Upper lobe of left lung (tissue), 6 donors: ENCODE measurements around the gene S100A12. TPM values are rescaled to one million over a fixed set of nuclear protein-coding genes. Genes with fewer than 3 reads are reported as not detected.

ENCODE experiments used
- ATAC-seq, 2 donors: fragments of 200-7000 bp; cut with Tn5 transposase; one replicate each; pipeline ENCODE4 v1.9.1; 2022; ENCODE audit warnings: mild to moderate bottlenecking in 2 of 2, moderate library complexity in 2 of 2; ENCODE audit not compliant: low FRiP score in 2 of 2
- DNase-seq, 2 donors: peaks; one replicate each; pipeline ENCODE4 v3.0.0-alpha.2; 2019 to 2020
- H3K27ac ChIP-seq, 4 donors: fragments of 200-600 bp; sonication (generic); one replicate each; pipeline ENCODE4 v1.5.1; 2016 to 2019
- H3K27me3 ChIP-seq, 4 donors: fragments of 200-600 bp; sonication (generic); one replicate each; pipeline ENCODE4 v1.5.1; 2017 to 2019
- H3K36me3 ChIP-seq, 4 donors: fragments of 200-600 bp; sonication (generic); one replicate each; pipeline ENCODE4 v1.5.1; 2016 to 2019
- H3K4me1 ChIP-seq, 4 donors: fragments of 200-600 bp; sonication (generic); one replicate each; pipeline ENCODE4 v1.5.1; 2018 to 2019
- H3K4me3 ChIP-seq, 4 donors: fragments of 200-600 bp; sonication (generic); one replicate each; pipeline ENCODE4 v1.5.1; 2017 to 2019; ENCODE audit warnings: mild to moderate bottlenecking in 2 of 4, moderate library complexity in 1 of 4
- H3K9me3 ChIP-seq, 4 donors: fragments of 200-600 bp; sonication (generic); one replicate each; pipeline ENCODE4 v1.5.1; 2018 to 2019
- CTCF ChIP-seq, 6 experiments: fragments of 450-650 bp in 4 of 6; fragments of 200-600 bp in 2 of 6; sonication (generic) in 2 of 6; IDR thresholded peaks; one replicate each; pipeline ENCODE4 v1.5.1; 2016 to 2019; ENCODE audit warnings: antibody characterized with exemption in 6 of 6
- EP300 ChIP-seq, 4 donors: sonication (generic); formaldehyde crosslinking; IDR thresholded peaks; one replicate each; pipeline ENCODE4 v1.5.1; 2017; ENCODE audit warnings: antibody characterized with exemption in 4 of 4, control low read depth in 2 of 4
- POLR2A ChIP-seq, 4 donors: fragments of 450-650 bp; IDR thresholded peaks; one replicate each; pipeline ENCODE4 v1.5.1; 2016 to 2017; ENCODE audit warnings: antibody characterized with exemption in 4 of 4, mild to moderate bottlenecking in 2 of 4
- POLR2AphosphoS5 ChIP-seq, 2 donors: sonication (generic); formaldehyde crosslinking; IDR thresholded peaks; one replicate each; pipeline ENCODE4 v1.5.1; 2017; ENCODE audit warnings: antibody characterized with exemption in 2 of 2
- WGBS, 2 donors: methylation state at CpG; one replicate each; pipeline ENCODE4 v1.1.5; 2017 to 2018; 5-methylcytosine and 5-hydroxymethylcytosine counted together
- total RNA-seq, 6 donors: library from RNA; depleted of rRNA in 4 of 6; stranded (reverse); fragments of >200 nt in 4 of 6; gene quantifications; one replicate each; pipeline versions ENCODE4 v1.1.0 to v1.2.1, GENCODE V29; 2016 to 2021
- donor health status: DM: no; HTN: no; CAD: no; lungs with moderate emphysema.
- donor health status: DM: no; HTN: yes; CAD: no; lungs with severe emphysema.

The S100A12 gene
- total RNA-seq, 6 donors from 2014 or later, result 5.2 to 75.7 (median 32.1) TPM

GRCh38 chr1:153345187-153346076, 30.0 kb downstream of the S100A12 start:
- H3K36me3 ChIP-seq, result no peaks in the 10 kb centered on the region
- DNase-seq (peak in 1 of 2 donors; percentile 28), ATAC-seq (no peak)
- 76 to 83% methylated on average over 14 of the region's 14 CpGs for WGBS, 2 donors
- H3K27ac ChIP-seq, result no peak overlapping the region
- H3K9me3 ChIP-seq, result no peaks in the 10 kb centered on the region
- peaks cover 4 to 25% (median 19%) of the 10 kb centered on the region in 4 donors for H3K4me1 ChIP-seq
- no peaks in the 10 kb centered on the region for H3K27me3 ChIP-seq
- H3K4me3 ChIP-seq, result no peak overlapping the region
- TF ChIP-seq CTCF (IDR thresholded peaks at IDR 0.05) (no peak), POLR2A (IDR thresholded peaks at IDR 0.05) (no peak), POLR2AphosphoS5 (IDR thresholded peaks at IDR 0.05) (no peak), EP300 (IDR thresholded peaks at IDR 0.05) (no peak)

GRCh38 chr1:153344718-153345025, 30.7 kb downstream of the S100A12 start:
- 24 to 39% methylated on average over 3 of the region's 3 CpGs for WGBS, 2 donors
- TF ChIP-seq EP300 (IDR thresholded peaks at IDR 0.05), result no peak
- no peak for TF ChIP-seq POLR2A (IDR thresholded peaks at IDR 0.05)
- no peak for TF ChIP-seq CTCF (IDR thresholded peaks at IDR 0.05)
- no peak for TF ChIP-seq POLR2AphosphoS5 (IDR thresholded peaks at IDR 0.05)
- Histone ChIP-seq H3K27ac (no peak overlapping the region), H3K4me1 (peaks cover 4 to 25% (median 19%) of the 10 kb centered on the region in 4 donors), H3K36me3 (no peaks in the 10 kb centered on the region), H3K4me3 (no peak overlapping the region), H3K9me3 (no peaks in the 10 kb centered on the region), H3K27me3 (no peaks in the 10 kb centered on the region)
- peak in 1 of 2 donors; percentile 75 for DNase-seq
- ATAC-seq, result peak; percentile 47 to 66

- H3K9me3 ChIP-seq, result no peaks in the 10 kb centered on the region
- ATAC-seq, result no peak
Measured at GRCh38 chr1:153343811-153344717, 31.4 kb downstream of the S100A12 start.

GRCh38 chr1:153343040-153343681, 32.3 kb downstream of the S100A12 start:
- Histone ChIP-seq H3K36me3 (no peaks in the 10 kb centered on the region), H3K27ac (no peak overlapping the region), H3K4me3 (no peak overlapping the region), H3K27me3 (no peaks in the 10 kb centered on the region), H3K4me1 (peaks cover 4 to 25% (median 19%) of the 10 kb centered on the region in 4 donors), H3K9me3 (no peaks in the 10 kb centered on the region)
- no peak for TF ChIP-seq POLR2AphosphoS5 (IDR thresholded peaks at IDR 0.05)
- no peak for TF ChIP-seq POLR2A (IDR thresholded peaks at IDR 0.05)
- TF ChIP-seq CTCF (IDR thresholded peaks at IDR 0.05), result no peak
- no peak for TF ChIP-seq EP300 (IDR thresholded peaks at IDR 0.05)
- DNase-seq (no peak), ATAC-seq (no peak)
- WGBS, 2 donors, result 40 to 49% methylated on average over 5 of the region's 5 CpGs

More at GRCh38 chr1:153343811-153344717, 31.4 kb downstream of the S100A12 start:
- TF ChIP-seq POLR2AphosphoS5 (IDR thresholded peaks at IDR 0.05) (no peak), EP300 (IDR thresholded peaks at IDR 0.05) (no peak), CTCF (IDR thresholded peaks at IDR 0.05) (no peak), POLR2A (IDR thresholded peaks at IDR 0.05) (no peak)
- 34 to 43% methylated on average over 9 of the region's 9 CpGs for WGBS, 2 donors
- Histone ChIP-seq H3K4me1 (peaks cover 4 to 25% (median 19%) of the 10 kb centered on the region in 4 donors), H3K27me3 (no peaks in the 10 kb centered on the region), H3K4me3 (no peak overlapping the region), H3K36me3 (no peaks in the 10 kb centered on the region), H3K27ac (no peak overlapping the region)
- DNase-seq, result no peak
